Fibroblast of pulmonary artery (primary cell): ENCODE results near the gene USP7.
"Not testable (repeated sequence)": the region's sequence is repeated elsewhere in the genome, so short reads cannot be mapped to it uniquely, and the experiment has no call there.

Experiments used
- DNase-seq: peaks from one replicate; pipeline ENCODE4 v3.0.0-alpha.2; 2010; ENCODE audit warnings: low read depth
- H3K4me3 ChIP-seq: replicated peaks from 2 replicates; pipeline ENCODE4 v1.5.1; 2011; ENCODE audit warnings: low read depth, mild to moderate bottlenecking, control low read depth, low read length, moderate library complexity
- CTCF ChIP-seq: IDR thresholded peaks from 2 replicates; pipeline ENCODE4 v1.5.1; 2011; ENCODE audit warnings: mild to moderate bottlenecking, control low read depth, low read length, inconsistent platforms; ENCODE audit errors: missing control alignments

Gene USP7

DNA sequence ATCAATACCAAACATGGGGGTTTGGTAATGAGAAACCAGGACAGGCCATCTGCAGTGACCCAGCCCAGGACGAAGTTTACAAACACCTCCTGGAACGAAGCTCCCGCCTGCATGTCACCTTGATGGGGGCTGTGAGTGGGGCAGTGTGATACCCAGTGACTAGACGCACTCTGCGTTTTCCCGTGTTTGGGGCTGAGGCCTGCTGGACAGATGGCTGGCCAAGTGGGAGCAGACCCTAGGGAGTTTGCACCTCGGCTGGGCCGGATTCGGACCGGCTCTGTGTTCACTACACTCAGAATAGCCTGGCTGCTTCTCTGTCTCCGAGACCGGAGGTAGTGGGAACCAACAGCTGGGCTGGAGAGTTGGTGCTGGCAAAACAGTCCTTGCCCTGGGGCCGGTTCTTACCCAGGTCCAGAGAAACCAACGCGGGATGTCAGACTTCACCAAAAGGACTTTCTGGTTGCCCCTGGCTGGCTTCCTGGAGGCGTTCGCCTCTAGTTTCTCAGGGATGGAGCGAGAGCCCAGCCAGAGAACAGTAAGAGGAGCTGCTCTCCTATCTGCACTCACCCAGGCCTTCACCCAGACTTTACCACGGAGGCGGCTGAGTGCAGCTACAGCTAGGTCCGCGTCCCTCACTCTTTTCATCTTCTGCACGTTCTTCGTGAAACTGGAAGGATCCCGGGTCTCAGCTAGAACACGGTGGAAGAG is 115.3 kb downstream of the USP7 start:
- no peak for DNase-seq
- H3K4me3 ChIP-seq, result no peak overlapping the region
- TF ChIP-seq CTCF, result no peak

GRCh38 chr16:8847623-8848022 is 116.1 kb downstream of the USP7 start:
- no peak for TF ChIP-seq CTCF
- H3K4me3 ChIP-seq, result no peak overlapping the region
- DNase-seq, result no peak

- H3K4me3 ChIP-seq, result no peak overlapping the region
- no peak for TF ChIP-seq CTCF
- no peak for DNase-seq
Observed at GRCh38 chr16:8847145-8847544, 116.6 kb downstream of the USP7 start.

GRCh38 chr16:8846401-8846932 is 117.2 kb downstream of the USP7 start:
- H3K4me3 ChIP-seq, result no peak overlapping the region
- no peak for DNase-seq
- no peak for TF ChIP-seq CTCF

- no peak for DNase-seq
- no peak for TF ChIP-seq CTCF
- H3K4me3 ChIP-seq, result no peak overlapping the region
Observed at GRCh38 chr16:8845699-8846298, 117.9 kb downstream of the USP7 start.

- not testable (repeated sequence) for H3K4me3 ChIP-seq, DNase-seq
Observed at GRCh38 chr16:8843296-8843695, 120.4 kb downstream of the USP7 start.
